Measurements from ENCODE around the gene KRT77. TPM values are rescaled to one million over a fixed set of nuclear protein-coding genes. Genes with fewer than 3 reads are reported as not detected.

Gene KRT77
- total and polyA plus RNA-seq, 2 experiments from 2014 or later, result not detected

DNA sequence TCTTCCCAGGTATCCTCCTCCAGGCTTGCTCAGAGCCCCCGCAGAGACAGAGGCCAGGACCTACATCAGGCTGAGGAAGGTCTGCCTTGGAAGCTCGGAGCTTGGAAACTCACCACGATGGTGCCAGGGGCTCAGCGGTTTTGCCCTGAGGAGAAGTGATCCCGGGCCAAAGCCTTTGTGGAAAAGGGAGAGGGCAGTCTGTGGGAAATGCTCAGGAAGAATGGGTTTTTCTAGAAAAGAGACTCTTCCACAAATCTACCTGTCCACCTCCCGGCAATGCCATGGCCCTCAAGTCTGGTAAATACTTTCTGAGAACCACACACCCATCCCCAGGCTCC lies 59.3 kb downstream of the KRT77 start (continued):
- TF ChIP-seq, protein P1, sequence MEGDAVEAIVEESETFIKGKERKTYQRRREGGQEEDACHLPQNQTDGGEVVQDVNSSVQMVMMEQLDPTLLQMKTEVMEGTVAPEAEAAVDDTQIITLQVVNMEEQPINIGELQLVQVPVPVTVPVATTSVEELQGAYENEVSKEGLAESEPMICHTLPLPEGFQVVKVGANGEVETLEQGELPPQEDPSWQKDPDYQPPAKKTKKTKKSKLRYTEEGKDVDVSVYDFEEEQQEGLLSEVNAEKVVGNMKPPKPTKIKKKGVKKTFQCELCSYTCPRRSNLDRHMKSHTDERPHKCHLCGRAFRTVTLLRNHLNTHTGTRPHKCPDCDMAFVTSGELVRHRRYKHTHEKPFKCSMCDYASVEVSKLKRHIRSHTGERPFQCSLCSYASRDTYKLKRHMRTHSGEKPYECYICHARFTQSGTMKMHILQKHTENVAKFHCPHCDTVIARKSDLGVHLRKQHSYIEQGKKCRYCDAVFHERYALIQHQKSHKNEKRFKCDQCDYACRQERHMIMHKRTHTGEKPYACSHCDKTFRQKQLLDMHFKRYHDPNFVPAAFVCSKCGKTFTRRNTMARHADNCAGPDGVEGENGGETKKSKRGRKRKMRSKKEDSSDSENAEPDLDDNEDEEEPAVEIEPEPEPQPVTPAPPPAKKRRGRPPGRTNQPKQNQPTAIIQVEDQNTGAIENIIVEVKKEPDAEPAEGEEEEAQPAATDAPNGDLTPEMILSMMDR (conservative IDR thresholded peaks at IDR 0.05; ENCODE audit: low read depth in 2 of 2), result no peak
- TF ChIP-seq STAT1 (IDR thresholded peaks at IDR 0.05; ENCODE audit: unreplicated experiment) (no peak), ZNF114 (CRISPR knock-in tag; IDR thresholded peaks at IDR 0.05) (no peak), ZNF331 (CRISPR knock-in tag; IDR thresholded peaks at IDR 0.05; ENCODE audit: low read depth) (no peak), EZH2 (IDR thresholded peaks at IDR 0.05; ENCODE audit: low read depth, unreplicated experiment) (no peak), POLR2AphosphoS5 (IDR thresholded peaks at IDR 0.05; ENCODE audit: low read depth) (no peak), CREB1 (CRISPR knock-in tag; IDR thresholded peaks at IDR 0.05; ENCODE audit: low read depth) (no peak)
- TF ChIP-seq, protein P2, sequence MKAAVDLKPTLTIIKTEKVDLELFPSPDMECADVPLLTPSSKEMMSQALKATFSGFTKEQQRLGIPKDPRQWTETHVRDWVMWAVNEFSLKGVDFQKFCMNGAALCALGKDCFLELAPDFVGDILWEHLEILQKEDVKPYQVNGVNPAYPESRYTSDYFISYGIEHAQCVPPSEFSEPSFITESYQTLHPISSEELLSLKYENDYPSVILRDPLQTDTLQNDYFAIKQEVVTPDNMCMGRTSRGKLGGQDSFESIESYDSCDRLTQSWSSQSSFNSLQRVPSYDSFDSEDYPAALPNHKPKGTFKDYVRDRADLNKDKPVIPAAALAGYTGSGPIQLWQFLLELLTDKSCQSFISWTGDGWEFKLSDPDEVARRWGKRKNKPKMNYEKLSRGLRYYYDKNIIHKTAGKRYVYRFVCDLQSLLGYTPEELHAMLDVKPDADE (IDR thresholded peaks at IDR 0.05), result no peak

DNA sequence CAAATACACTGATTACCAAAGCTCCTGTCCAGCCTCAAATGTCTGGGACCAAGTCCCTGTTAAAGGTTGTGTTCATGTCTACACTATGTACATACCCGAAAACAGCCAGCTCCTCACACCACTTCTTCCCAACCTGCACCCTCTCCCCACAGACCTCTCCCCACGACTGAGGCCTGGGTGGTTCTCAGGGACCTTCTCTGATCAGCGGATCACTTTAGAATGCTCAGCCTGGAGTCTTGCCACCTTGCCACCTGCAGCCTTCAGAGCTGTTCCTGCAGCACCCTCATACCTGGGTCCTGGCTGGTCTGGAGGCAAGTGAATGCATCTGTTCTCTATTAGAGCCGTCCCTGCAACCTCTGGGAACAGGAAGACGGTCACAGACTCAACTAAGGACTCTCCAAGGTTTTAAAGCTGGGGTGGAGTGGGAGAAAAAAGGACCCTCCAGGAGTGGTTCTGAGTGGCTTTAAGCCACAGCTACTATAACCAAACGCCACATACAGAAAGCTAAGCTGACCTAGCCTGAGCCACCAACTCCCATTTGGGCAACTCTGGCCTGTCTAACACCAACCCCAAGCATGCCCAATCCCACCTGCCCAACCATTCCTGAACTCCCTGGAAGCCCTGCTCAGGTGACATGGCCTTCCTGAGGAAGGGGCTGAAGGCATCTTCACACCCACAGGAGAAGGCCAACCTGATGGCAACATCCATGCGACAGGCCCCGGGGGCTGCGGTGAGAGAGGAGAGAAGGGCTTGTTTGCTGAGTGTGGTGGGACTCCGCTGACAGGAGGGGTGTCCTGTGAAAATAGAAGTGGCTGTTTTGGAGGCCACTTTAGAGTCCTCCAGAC lies 59.9 kb downstream of the KRT77 start:
- ATAC-seq, result no peak
- Histone ChIP-seq H3K4me2 (no peak overlapping the region), H3K36me3 (ENCODE audit: insufficient read depth) (no peaks in the 10 kb centered on the region), H3K27ac (ENCODE audit: low read depth) (no peak overlapping the region), H3K27me3 (ENCODE audit: insufficient read depth) (no peaks in the 10 kb centered on the region), H3K4me1 (ENCODE audit: insufficient read depth) (no peaks in the 10 kb centered on the region), H3K79me2 (replicated peaks; ENCODE audit: insufficient read depth) (no peaks in the 10 kb centered on the region), H4K20me1 (replicated peaks; ENCODE audit: insufficient read depth) (no peaks in the 10 kb centered on the region), H3K4me3 (no peak overlapping the region), H3F3A (replicated peaks; ENCODE audit: low read depth) (no peaks in the 10 kb centered on the region), H2AFZ (no peak overlapping the region), H3K9me2 (ENCODE audit: insufficient read depth) (no peaks in the 10 kb centered on the region)
- Mint-ChIP-seq H3K4me3 (no peak overlapping the region), H3K27ac (no peak overlapping the region), H3K9me3 (no peaks in the 10 kb centered on the region), H3K27me3 (ENCODE audit: insufficient read depth, low read depth, poor library complexity) (no peaks in the 10 kb centered on the region), H3K36me3 (ENCODE audit: low read depth) (no peaks in the 10 kb centered on the region), H3K4me1 (no peaks in the 10 kb centered on the region)
- DNase-seq (ENCODE audit: low spot score), result no peak
- TF ChIP-seq, protein P2 (IDR thresholded peaks at IDR 0.05), result no peak
- TF ChIP-seq ZNF331 (CRISPR knock-in tag; IDR thresholded peaks at IDR 0.05; ENCODE audit: low read depth) (no peak), POLR2AphosphoS5 (IDR thresholded peaks at IDR 0.05; ENCODE audit: low read depth) (no peak), EZH2 (IDR thresholded peaks at IDR 0.05; ENCODE audit: low read depth, unreplicated experiment) (no peak), CREB1 (CRISPR knock-in tag; IDR thresholded peaks at IDR 0.05; ENCODE audit: low read depth) (no peak), ZNF114 (CRISPR knock-in tag; IDR thresholded peaks at IDR 0.05) (no peak), JUNB (IDR thresholded peaks at IDR 0.05; ENCODE audit: unreplicated experiment) (no peak), STAT1 (IDR thresholded peaks at IDR 0.05; ENCODE audit: unreplicated experiment) (no peak), EZH2phosphoT487 (IDR thresholded peaks at IDR 0.05; ENCODE audit: unreplicated experiment) (no peak), NANOG (IDR thresholded peaks at IDR 0.05; ENCODE audit: borderline replicate concordance) (no peak)
- TF ChIP-seq, protein P1 (conservative IDR thresholded peaks at IDR 0.05; ENCODE audit: low read depth in 2 of 2), result no peak
- TF ChIP-seq, protein P3, sequence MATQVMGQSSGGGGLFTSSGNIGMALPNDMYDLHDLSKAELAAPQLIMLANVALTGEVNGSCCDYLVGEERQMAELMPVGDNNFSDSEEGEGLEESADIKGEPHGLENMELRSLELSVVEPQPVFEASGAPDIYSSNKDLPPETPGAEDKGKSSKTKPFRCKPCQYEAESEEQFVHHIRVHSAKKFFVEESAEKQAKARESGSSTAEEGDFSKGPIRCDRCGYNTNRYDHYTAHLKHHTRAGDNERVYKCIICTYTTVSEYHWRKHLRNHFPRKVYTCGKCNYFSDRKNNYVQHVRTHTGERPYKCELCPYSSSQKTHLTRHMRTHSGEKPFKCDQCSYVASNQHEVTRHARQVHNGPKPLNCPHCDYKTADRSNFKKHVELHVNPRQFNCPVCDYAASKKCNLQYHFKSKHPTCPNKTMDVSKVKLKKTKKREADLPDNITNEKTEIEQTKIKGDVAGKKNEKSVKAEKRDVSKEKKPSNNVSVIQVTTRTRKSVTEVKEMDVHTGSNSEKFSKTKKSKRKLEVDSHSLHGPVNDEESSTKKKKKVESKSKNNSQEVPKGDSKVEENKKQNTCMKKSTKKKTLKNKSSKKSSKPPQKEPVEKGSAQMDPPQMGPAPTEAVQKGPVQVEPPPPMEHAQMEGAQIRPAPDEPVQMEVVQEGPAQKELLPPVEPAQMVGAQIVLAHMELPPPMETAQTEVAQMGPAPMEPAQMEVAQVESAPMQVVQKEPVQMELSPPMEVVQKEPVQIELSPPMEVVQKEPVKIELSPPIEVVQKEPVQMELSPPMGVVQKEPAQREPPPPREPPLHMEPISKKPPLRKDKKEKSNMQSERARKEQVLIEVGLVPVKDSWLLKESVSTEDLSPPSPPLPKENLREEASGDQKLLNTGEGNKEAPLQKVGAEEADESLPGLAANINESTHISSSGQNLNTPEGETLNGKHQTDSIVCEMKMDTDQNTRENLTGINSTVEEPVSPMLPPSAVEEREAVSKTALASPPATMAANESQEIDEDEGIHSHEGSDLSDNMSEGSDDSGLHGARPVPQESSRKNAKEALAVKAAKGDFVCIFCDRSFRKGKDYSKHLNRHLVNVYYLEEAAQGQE (IDR thresholded peaks at IDR 0.05; ENCODE audit: unreplicated experiment), result no peak

Data from GM23338 (cell line).